Retina (tissue), 1 donor: ENCODE data around the gene RBM5.

Experiments used
- DNase-seq: peaks from one replicate; pipeline ENCODE4 v3.0.0-alpha.2; 2016

RBM5 gene

DNA sequence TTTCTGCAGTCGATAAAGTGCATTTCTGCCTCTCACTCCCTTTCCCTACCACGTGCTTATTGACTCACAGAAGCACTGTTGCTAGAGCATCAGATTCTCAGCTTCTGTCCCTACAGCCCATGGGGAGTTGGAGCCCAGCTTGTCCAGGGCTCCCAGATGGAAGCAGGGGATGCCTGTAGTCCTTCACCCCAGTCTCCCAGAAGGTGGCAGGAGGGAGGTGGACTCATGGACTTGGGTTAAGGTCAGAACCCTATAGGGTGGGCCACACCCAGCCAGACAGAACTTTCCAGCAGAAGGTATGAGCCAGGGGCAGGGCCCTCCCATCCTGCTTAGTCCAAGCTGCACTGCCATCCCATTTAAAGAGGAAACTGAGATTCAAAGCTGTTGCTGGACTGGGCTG, 33.4 kb downstream of the RBM5 start:
- no peak for DNase-seq

DNA sequence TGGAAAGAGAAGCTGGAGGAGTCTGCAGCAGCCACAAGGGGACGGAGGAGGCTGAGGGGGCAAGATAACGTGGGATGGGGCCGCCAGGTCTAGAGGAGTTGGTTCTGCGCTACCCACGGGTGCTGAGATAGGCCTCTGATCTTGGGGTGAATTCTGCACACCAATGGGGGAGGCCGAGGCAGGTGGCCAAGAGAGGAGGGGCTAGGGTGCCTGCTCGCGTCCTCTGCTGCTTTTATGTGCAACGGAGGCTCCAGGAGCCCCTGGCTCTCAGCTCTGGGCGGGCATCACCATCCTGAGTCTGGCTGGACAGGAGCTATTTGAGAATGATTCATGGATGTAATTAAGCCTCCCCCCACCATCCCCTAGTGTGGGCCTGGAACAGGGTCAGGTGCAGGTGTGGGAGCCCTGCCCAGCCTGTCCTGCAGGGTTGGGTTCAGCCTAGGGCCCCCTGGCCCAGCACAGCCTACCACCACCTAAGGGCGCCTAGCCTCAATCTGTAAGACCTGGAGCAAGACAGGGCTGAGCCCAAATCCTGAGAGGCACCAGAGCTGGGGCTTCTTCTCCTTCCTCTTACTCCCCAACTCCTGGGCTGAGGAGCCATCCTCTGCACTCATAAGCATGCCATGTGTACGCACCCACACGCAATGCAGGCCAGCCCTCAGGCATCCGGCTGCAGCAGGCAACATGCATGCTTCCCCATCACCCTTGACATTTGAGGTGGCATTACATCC, 34.1 kb downstream of the RBM5 start:
- peak; percentile 20 for DNase-seq

DNA sequence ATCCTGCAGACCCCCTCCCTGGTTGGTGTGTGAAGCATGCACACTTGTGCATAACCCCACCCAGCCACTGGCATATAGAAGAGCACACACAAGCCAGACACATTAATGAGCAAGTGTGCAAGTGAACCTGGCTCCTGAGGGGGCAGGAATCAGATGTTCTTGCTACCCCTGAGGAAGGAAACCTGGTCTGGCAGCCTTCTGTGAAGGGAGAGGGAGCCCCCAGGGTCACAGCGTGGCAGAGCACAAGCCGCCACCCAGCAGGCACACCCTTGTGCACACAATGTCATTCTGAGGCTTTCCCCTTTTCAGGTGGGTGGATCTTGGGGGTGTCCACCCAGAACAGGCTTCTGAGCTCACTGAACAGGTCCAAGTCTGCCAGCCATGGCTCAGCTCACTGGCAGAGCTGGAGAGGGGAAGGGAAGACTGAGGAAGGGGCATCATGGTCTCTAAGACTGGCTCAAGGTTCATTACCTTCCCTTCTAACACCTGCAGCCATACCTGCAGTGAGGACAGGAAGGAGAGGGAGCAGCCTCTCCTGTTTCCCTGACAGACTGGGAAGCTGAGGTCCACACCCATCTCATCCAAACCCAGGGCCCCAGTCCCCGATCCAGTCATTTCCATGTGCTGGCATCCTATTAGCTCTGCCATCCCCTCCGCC, 34.8 kb downstream of the RBM5 start:
- peak; percentile 37 for DNase-seq

GRCh38 chr3:50124052-50124799, 35.5 kb downstream of the RBM5 start:
- DNase-seq, result no peak

GRCh38 chr3:50124800-50125178, 36.1 kb downstream of the RBM5 start:
- peak; percentile 60 for DNase-seq

GRCh38 chr3:50125541-50126286, 37.0 kb downstream of the RBM5 start:
- peak; percentile 69 for DNase-seq

DNA sequence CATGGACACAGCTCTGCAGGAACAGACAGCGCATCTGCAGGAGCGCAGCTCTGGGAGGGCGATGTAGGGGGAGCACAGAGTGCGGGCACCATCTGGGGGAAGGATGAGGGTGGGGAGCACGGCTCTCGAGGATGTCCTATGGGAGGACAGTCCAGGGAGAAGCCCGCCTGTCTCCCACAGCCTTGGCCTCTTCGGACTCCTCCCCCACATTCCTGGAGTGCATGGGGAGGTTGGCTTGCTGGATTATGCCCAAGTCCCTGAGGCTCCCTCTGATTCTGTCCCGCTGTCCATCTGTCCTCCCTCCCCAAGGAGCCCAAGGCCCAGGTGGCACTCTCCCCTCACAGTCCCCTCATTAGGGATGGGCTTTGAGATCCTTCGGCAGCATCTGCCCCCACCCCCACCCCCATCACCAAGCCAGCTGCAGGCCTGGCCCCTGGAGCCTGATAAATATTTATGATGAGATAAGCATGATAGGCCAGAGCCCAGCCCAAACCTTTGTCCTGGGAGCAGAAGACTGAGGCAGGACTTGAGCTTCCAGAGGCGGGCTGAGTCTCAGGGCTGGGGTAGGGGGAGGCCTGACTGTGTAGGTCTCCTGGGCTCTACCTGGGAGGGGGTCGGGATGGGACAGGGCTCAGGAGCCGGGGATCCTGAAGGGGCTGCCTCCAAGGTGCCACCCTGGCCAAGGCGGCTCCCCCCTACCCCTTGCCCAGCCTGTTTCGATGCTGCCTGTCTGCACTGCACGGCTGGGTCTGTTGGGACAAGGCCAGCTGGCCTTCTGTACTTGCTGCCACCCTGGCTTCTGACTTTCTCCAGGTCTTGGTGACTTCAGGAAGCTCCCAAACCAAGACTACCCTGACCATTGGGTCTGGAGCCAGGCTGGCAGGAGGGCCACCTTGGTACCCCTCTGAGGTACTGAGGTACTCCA, 37.8 kb downstream of the RBM5 start:
- DNase-seq, result peak; percentile 81

GRCh38 chr3:50127251-50127691, 38.6 kb downstream of the RBM5 start:
- no peak for DNase-seq

DNA sequence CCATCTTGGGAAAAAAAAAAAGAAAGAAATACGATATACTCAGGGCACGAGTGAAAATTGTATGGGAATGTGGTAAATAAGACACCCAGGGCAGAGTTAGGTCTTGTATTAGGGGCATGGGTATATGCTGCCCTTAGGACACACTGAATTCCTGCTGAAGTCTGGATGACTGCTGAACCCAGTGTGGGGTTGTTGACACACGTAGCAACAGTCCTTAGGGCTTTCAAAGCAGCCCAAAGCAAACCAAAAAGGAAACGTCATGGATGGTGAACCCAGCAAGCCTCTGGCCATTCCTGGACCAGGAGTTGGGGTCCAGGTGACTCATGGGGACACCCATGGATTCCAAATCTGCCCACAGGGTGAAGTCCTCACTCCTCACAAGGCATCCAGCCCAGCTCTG, 39.3 kb downstream of the RBM5 start:
- no peak for DNase-seq

DNA sequence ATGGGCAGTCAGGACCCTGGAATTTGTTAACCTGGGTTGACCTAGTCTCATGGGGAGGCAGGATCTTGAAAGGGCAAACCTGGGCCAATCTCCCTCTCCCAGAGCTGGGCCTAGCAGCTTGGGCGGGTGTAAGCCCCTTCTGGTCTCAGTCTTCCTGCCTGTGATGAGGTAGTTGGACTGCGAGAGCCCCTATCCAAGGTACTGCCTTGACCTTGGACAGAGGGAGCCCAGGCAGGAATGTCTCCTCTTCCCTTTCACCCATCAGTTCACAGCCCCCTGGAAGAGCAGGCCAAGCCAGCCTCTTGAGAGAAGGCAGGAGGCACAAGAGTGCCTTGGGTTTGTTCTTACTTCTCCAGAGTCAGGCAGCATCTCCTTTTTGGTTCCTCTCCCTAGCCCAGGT, 41.7 kb downstream of the RBM5 start:
- DNase-seq, result no peak

DNA sequence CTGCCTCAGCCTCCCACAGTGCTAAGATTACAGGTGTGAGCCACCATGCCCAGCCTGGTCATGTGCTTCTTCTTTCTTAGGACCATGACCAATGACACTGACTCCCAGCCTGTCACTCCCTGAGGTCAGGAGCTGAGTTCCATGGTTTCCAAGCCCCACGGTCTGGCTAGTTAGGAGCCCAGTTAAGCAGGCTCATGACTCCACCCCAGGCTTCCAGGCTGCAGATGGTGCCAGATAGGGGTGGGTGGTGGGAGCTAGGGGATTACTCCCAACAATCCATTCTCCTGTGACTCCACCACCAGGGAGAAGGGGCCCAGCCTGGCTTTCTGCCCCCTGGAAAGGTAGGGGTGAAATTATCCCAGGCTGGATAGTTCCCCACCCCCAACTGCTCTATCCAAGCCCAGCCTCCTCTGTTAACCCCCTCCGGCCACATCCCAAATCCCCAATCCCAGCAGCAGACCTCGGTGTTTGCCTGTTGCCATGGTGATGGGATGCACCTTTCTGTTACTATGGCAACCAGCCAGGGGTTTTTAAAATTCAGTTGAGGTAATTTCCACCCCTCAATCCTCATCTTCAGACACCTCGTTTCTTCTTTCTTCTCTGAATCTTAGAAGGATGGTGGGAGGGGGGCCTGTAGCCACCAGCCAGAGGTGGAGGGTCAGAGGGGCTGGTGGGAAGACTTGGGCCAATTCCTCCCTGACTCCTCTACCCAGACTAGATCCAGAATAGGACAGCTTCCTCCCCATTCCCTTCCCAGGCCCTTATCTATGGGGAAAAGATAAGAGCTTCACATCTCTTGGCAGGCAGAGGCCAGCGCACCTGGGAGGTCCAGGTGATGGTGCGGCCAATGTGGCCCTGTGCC, 43.9 kb downstream of the RBM5 start:
- DNase-seq, result peak; percentile 45

- peak; percentile 30 for DNase-seq
Observed at GRCh38 chr3:50133283-50133615, 44.5 kb downstream of the RBM5 start.

GRCh38 chr3:50134367-50134766, 45.6 kb downstream of the RBM5 start:
- DNase-seq, result no peak

DNA sequence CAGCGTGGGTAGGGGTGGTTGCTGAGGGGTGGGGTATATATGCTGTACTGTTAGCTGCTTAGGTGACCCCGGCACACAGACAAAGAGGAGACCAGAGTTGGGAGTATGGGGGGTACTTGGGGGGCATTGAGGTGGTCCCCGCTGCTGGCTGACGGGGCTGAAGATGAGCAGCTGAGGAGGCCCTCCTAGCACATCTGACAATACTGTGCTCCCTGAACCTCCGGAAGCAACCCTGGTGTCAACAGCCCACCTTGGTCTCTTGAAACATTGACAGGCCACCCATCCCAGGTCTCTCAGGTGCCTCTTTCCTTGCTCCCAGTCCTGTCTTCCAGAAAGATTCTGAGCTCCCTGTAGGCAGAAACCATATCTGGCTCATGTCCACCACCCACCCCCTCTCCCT, 47.2 kb downstream of the RBM5 start:
- no peak for DNase-seq

DNA sequence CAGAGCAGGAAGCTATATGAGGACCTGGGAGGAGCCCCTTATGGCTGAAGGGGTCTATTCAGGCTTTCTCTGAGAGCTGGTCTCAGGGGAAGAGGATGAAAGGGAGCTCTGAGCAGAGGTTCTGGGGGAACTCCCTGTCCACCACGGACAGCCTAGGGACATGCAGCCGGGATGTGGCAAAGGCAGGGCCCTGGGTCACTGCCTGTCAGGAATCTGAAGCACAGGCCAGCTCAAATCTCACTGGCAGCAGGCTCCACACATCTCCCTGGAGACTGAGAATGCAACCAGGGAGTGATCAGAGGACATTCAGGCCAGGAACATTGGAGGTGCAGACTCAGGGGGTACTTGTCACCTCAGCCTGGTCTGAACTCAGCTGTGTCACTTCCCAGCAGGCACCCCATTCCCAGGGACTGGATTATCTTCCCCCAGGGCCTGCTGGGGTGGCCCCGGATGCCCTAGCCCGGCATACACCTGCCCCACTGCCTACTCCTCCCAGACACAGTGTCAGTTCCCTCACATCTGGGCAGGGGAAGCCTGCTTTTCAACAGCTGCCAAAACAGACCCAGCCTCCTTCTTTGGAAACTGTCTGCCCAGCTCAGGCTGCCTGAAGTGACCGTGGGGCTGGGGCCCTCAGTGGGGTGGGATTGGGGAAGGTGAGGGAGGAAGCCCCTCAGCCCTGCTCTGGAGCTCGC, 48.1 kb downstream of the RBM5 start:
- DNase-seq, result peak; percentile 44

DNA sequence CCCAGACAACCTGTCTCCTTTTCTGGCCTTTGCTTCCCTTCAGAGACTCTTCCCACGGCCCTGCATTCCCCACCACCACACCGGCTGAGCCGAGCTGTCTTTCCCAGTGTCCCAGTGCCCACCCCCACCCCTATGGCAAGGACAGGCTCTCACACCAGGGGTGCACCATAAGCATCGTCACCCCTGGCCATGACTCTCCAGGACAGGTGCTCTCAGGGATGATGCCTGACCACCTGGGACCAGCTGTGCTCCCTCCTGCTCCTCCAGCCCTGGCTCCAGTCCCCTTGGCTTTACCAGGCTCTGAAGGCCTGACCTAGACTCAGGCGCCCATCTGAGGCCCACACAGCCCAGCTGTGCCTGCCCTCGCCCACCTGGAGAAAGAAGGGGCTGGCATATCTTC, 48.8 kb downstream of the RBM5 start:
- no peak for DNase-seq

- peak; percentile 77 for DNase-seq
Observed at GRCh38 chr3:50138266-50139200, 49.8 kb downstream of the RBM5 start.

DNA sequence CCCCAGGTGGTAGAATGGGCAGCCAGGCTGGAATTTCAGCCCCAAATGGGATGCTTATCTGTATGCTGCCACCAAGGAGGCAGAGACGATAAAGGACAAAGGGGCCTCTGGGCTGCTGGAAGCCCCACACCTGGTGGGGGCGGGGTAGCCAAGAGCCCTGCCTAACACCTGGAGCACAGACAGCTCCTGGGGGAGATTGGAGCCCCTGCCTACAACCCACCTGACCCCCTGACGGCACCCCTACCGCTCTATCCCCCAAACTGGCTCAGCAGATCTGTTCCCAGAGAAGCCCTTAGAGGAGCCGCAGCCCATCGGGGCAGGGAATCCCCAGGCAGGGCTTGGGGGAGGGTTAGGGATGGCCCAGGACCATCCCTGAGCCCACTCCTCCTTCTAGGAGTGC, 50.6 kb downstream of the RBM5 start:
- DNase-seq, result peak; percentile 24

GRCh38 chr3:50139718-50140423, 51.2 kb downstream of the RBM5 start:
- peak; percentile 28 for DNase-seq
